ENCODE data around the gene MMS19.

Gene MMS19

GRCh38 chr10:97542169-97543024 lies 44.2 kb upstream of the MMS19 start:
- no peak for TF ChIP-seq CTCF (conservative IDR thresholded peaks at IDR 0.05; ENCODE audit: low read depth, low read length)
- no peak overlapping the region for H3K4me3 ChIP-seq (ENCODE audit: low read length)
- peak; percentile 87 for DNase-seq (ENCODE audit: low read depth)

GRCh38 chr10:97540669-97541500 lies 42.7 kb upstream of the MMS19 start:
- no peak for DNase-seq (ENCODE audit: low read depth)
- no peak overlapping the region for H3K4me3 ChIP-seq (ENCODE audit: low read length)
- TF ChIP-seq CTCF (conservative IDR thresholded peaks at IDR 0.05; ENCODE audit: low read depth, low read length), result peak; percentile 21

- H3K4me3 ChIP-seq (ENCODE audit: low read length), result no peak overlapping the region
- TF ChIP-seq CTCF (conservative IDR thresholded peaks at IDR 0.05; ENCODE audit: low read depth, low read length), result peak; percentile 39
- no peak for DNase-seq (ENCODE audit: low read depth)
Observed at GRCh38 chr10:97539523-97540200, 41.4 kb upstream of the MMS19 start.

- no peak for DNase-seq (ENCODE audit: low read depth)
- no peak overlapping the region for H3K4me3 ChIP-seq (ENCODE audit: low read length)
- no peak for TF ChIP-seq CTCF (conservative IDR thresholded peaks at IDR 0.05; ENCODE audit: low read depth, low read length)
Observed at GRCh38 chr10:97538839-97539238, 40.6 kb upstream of the MMS19 start.

GRCh38 chr10:97538411-97538810 lies 40.2 kb upstream of the MMS19 start:
- DNase-seq (ENCODE audit: low read depth), result peak; percentile 62
- no peak overlapping the region for H3K4me3 ChIP-seq (ENCODE audit: low read length)
- TF ChIP-seq CTCF (conservative IDR thresholded peaks at IDR 0.05; ENCODE audit: low read depth, low read length), result no peak

- no peak for DNase-seq (ENCODE audit: low read depth)
- H3K4me3 ChIP-seq (ENCODE audit: low read length), result no peak overlapping the region
- TF ChIP-seq CTCF (conservative IDR thresholded peaks at IDR 0.05; ENCODE audit: low read depth, low read length), result no peak
Observed at GRCh38 chr10:97537186-97537869, 39.1 kb upstream of the MMS19 start.
